HFFc6 (cell line): ENCODE measurements around the gene MDN1. TPM values are rescaled to one million over a fixed set of nuclear protein-coding genes. Genes with fewer than 3 reads are reported as not detected.

Experiments used
- DNase-seq: peaks from one replicate; pipeline ENCODE4 v3.0.0-alpha.2; 2018
- H3K27ac Mint-ChIP-seq: 2 replicates; pipeline ENCODE4 v1.8.0; 2020; ENCODE audit warnings: mild to moderate bottlenecking, mixed read lengths
- H3K27me3 Mint-ChIP-seq: 2 replicates; pipeline ENCODE4 v1.8.0; 2021; ENCODE audit warnings: mild to moderate bottlenecking, moderate library complexity, mixed read lengths; ENCODE audit not compliant: insufficient read depth
- H3K36me3 Mint-ChIP-seq: 2 replicates; pipeline ENCODE4 v1.8.0; 2021; ENCODE audit warnings: low read depth, mixed read lengths
- H3K4me1 Mint-ChIP-seq: 2 replicates; pipeline ENCODE4 v1.8.0; 2020; ENCODE audit warnings: low read depth, mixed read lengths
- H3K4me3 Mint-ChIP-seq: 2 replicates; pipeline ENCODE4 v1.8.0; 2020; ENCODE audit warnings: mild to moderate bottlenecking, moderate library complexity, mixed read lengths
- H3K9me3 Mint-ChIP-seq: 2 replicates; pipeline ENCODE4 v1.8.0; 2020; ENCODE audit warnings: mild to moderate bottlenecking, mixed read lengths
- CTCF ChIP-seq: fragments of 200-600 bp; sonication (generic); IDR thresholded peaks from 2 replicates; pipeline ENCODE4 v1.5.0; 2021; ENCODE audit warnings: antibody characterized with exemption, mild to moderate bottlenecking
- total RNA-seq, 6 experiments: library from RNA; stranded (reverse); fragmentation: NEBNext Ultra II Directional; extraction: Animal tissue kit (Norgen Biotek cat#: 25700); gene quantifications; 2 replicates in 1 of 6; 3 replicates in 5 of 6; pipeline ENCODE4 v1.2.3, GENCODE V29; 2021

The MDN1 gene
- total RNA-seq, 6 experiments from 2014 or later: 17.4 to 25.4 (median 18.4) TPM

- Mint-ChIP-seq H3K27ac (no peak overlapping the region; the same call in 1 of the 2 replicates), H3K36me3 (peaks cover 11% of the 10 kb centered on the region), H3K27me3 (no peaks in the 10 kb centered on the region), H3K9me3 (no peaks in the 10 kb centered on the region), H3K4me3 (no peak overlapping the region), H3K4me1 (no peaks in the 10 kb centered on the region)
- DNase-seq: no peak
- no peak for TF ChIP-seq CTCF
These were observed 25.3 kb downstream of the MDN1 start for GRCh38 chr6:89794324-89794723.

- Mint-ChIP-seq H3K27me3 (no peaks in the 10 kb centered on the region), H3K36me3 (peaks cover 11% of the 10 kb centered on the region), H3K9me3 (no peaks in the 10 kb centered on the region), H3K4me3 (no peak overlapping the region), H3K4me1 (no peaks in the 10 kb centered on the region), H3K27ac (no peak overlapping the region)
- DNase-seq: no peak
- no peak for TF ChIP-seq CTCF
These were observed 26.0 kb downstream of the MDN1 start for GRCh38 chr6:89793586-89793985.

- Mint-ChIP-seq H3K27me3 (no peaks in the 10 kb centered on the region), H3K4me1 (no peaks in the 10 kb centered on the region), H3K27ac (no peak overlapping the region; the same call in 1 of the 2 replicates), H3K36me3 (peaks cover 11% of the 10 kb centered on the region), H3K9me3 (no peaks in the 10 kb centered on the region), H3K4me3 (no peak overlapping the region)
- DNase-seq: peak; percentile 16
- TF ChIP-seq CTCF: peak; percentile 70
These were observed 26.7 kb downstream of the MDN1 start for GRCh38 chr6:89792881-89793280.

GRCh38 chr6:89790403-89790802 is 29.2 kb downstream of the MDN1 start:
- Mint-ChIP-seq H3K4me1 (no peaks in the 10 kb centered on the region), H3K4me3 (no peak overlapping the region), H3K27me3 (no peaks in the 10 kb centered on the region), H3K9me3 (no peaks in the 10 kb centered on the region), H3K36me3 (peaks cover 10% of the 10 kb centered on the region), H3K27ac (no peak overlapping the region)
- TF ChIP-seq CTCF: no peak
- DNase-seq: no peak

GRCh38 chr6:89789980-89790379 is 29.6 kb downstream of the MDN1 start:
- Mint-ChIP-seq H3K9me3 (no peaks in the 10 kb centered on the region), H3K36me3 (peaks cover 15% of the 10 kb centered on the region), H3K27me3 (no peaks in the 10 kb centered on the region), H3K4me1 (no peaks in the 10 kb centered on the region), H3K27ac (no peak overlapping the region), H3K4me3 (no peak overlapping the region)
- no peak for DNase-seq
- TF ChIP-seq CTCF: no peak
